GM21528 (cell line): ENCODE measurements around the gene LMAN1.

ENCODE experiments used
- ATAC-seq: cut with Tn5 transposase; IDR thresholded peaks from one replicate; pipeline ENCODE4 v1.9.1; 2021; ENCODE audit warnings: mild to moderate bottlenecking, moderate library complexity; ENCODE audit not compliant: unreplicated experiment, low FRiP score

Gene LMAN1

GRCh38 chr18:59372975-59373374, 13.9 kb upstream of the LMAN1 start:
- ATAC-seq = no peak

- ATAC-seq = no peak
Measured at GRCh38 chr18:59360381-59360780, 1.3 kb upstream of the LMAN1 start.

GRCh38 chr18:59359576-59359952, 499 bp upstream of the LMAN1 start:
- ATAC-seq = peak; percentile 15

GRCh38 chr18:59358414-59358711, 702 bp downstream of the LMAN1 start:
- ATAC-seq = no peak

GRCh38 chr18:59357928-59358327, 1.1 kb downstream of the LMAN1 start:
- no peak for ATAC-seq

GRCh38 chr18:59354731-59355130, 4.3 kb downstream of the LMAN1 start:
- ATAC-seq = no peak

GRCh38 chr18:59353079-59353680, 5.9 kb downstream of the LMAN1 start:
- no peak for ATAC-seq

GRCh38 chr18:59352250-59352855, 6.7 kb downstream of the LMAN1 start:
- ATAC-seq = no peak

- ATAC-seq = no peak
Measured at GRCh38 chr18:59345556-59345955, 13.5 kb downstream of the LMAN1 start.

GRCh38 chr18:59344996-59345395, 14.1 kb downstream of the LMAN1 start:
- no peak for ATAC-seq

- ATAC-seq = no peak
Measured at GRCh38 chr18:59343926-59344325, 15.1 kb downstream of the LMAN1 start.

GRCh38 chr18:59340817-59341216, 18.2 kb downstream of the LMAN1 start:
- ATAC-seq = no peak

GRCh38 chr18:59340312-59340711, 18.8 kb downstream of the LMAN1 start:
- no peak for ATAC-seq

GRCh38 chr18:59332986-59333385, 26.1 kb downstream of the LMAN1 start:
- ATAC-seq = no peak

GRCh38 chr18:59328683-59329082, 30.4 kb downstream of the LMAN1 start:
- ATAC-seq = no peak

GRCh38 chr18:59325965-59326364, 33.1 kb downstream of the LMAN1 start:
- ATAC-seq = no peak

- ATAC-seq = no peak
Measured at GRCh38 chr18:59324623-59324971, 34.5 kb downstream of the LMAN1 start.

GRCh38 chr18:59323931-59324622, 35.0 kb downstream of the LMAN1 start:
- ATAC-seq = no peak

- no peak for ATAC-seq
Measured at GRCh38 chr18:59318460-59319050, 40.5 kb downstream of the LMAN1 start, which contains the start of gene CPLX4. Gene CPLX4 (minus strand): TSS chr18:59318649. CDS start chr18:59318462, 187 bp downstream.

GRCh38 chr18:59311631-59312030, 47.4 kb downstream of the LMAN1 start:
- no peak for ATAC-seq

GRCh38 chr18:59308938-59309260, 50.2 kb downstream of the LMAN1 start:
- no peak for ATAC-seq
